DMS153 treated with DMSO at 0.1 percent for 48 hours (cell line): Measurements from ENCODE around the gene ARHGEF40.

ENCODE experiments used
- DNase-seq: peaks from one replicate; lab custom pipeline; 2025; ENCODE audit not compliant: unreplicated experiment; lab: John Stamatoyannopoulos, UW

Gene ARHGEF40

DNA sequence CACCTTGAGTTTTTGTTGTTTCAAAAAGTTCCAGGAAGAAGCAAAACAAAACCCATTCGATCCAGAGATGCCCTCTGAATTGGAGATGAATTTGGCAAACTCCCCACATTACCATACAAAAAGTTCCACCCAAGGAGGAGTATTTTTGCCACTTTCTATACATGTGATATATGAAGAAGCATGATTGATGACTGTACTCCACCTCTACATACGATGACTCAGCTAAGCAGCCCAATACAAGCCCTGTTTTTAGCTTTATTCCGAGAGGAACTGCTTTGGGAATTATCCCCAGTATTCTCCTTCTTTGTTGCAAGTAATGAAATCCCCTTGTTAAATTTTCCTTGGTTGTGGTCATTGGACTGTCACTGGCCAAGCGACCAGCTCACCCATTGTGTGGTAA lies 42.2 kb downstream of the ARHGEF40 start:
- no peak for DNase-seq

DNA sequence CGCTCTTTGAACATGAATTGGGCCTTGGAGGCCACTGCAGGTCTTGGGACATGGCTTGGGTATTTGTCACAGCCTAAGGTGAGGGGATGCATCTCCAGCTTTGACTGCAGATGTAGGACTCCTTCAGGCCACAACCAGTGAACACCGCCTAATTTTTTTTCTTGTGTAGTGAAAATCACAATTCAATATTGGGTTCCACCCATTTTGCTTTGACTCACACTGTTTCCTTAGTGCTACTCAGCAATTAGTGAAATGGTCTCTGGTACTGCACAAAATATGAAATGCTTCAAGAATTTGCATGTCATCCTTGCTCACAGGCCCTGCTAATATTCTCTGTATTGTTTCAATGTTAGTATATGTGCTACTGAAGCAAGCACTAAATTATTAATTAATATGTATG lies 43.3 kb downstream of the ARHGEF40 start:
- no peak for DNase-seq

DNA sequence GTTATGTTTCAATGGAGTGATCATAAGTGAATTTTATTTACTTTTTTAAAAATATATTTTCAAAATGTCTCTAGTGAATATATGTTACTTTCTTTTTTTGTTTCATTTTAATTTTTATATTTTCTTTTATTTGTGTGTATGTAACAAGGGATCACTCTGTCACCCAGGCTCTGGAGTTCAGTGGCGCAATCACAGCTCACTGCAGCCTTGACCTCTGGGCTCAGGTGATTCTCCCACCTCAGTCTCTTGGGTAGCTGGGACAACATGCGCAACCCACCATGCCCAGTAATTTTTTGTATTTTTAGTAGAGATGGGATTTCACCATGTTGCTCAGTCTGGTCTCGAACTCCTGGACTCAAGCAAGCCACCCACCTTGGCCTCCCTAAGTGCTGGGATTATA lies 48.8 kb downstream of the ARHGEF40 start:
- DNase-seq, result no peak

- DNase-seq, result no peak
These were observed 50.6 kb downstream of the ARHGEF40 start for GRCh38 chr14:21120686-21121085.

DNA sequence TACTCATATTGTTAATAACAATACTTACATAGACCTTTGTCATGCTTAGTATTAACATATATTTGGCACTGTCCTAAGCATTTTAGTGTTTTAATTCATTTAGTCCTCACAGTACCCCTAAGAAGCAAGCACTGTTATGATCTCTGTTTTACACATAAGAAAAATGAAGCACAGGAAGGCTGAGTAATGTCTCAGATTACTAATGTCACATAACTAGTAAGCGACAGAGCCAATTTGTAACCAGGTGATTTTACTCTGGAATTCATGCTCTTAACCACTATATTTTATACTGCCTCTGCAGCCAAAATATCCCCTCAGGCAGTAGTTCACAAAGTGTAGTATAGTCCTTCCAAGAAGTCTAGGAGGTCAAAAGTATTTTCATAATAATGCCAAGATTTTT lies 51.0 kb downstream of the ARHGEF40 start:
- no peak for DNase-seq

- no peak for DNase-seq
These were observed 53.3 kb downstream of the ARHGEF40 start for GRCh38 chr14:21123429-21123828.

- no peak for DNase-seq
These were observed 63.8 kb downstream of the ARHGEF40 start for GRCh38 chr14:21133901-21134300.

GRCh38 chr14:21136024-21136423 lies 65.9 kb downstream of the ARHGEF40 start:
- no peak for DNase-seq
